Diencephalon (tissue), 1 donor: ENCODE results near the gene C10orf53. TPM values are rescaled to one million over a fixed set of nuclear protein-coding genes. Genes with fewer than 3 reads are reported as not detected.

Source experiments
- total RNA-seq: library from RNA; depleted of rRNA; stranded (reverse); fragments of >200 nt; gene quantifications from one replicate; pipeline ENCODE4 v1.2.3, GENCODE V29; 2014

Gene C10orf53, protein sequence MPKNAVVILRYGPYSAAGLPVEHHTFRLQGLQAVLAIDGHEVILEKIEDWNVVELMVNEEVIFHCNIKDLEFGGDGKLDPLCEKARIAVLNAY
- total RNA-seq, result not detected

DNA sequence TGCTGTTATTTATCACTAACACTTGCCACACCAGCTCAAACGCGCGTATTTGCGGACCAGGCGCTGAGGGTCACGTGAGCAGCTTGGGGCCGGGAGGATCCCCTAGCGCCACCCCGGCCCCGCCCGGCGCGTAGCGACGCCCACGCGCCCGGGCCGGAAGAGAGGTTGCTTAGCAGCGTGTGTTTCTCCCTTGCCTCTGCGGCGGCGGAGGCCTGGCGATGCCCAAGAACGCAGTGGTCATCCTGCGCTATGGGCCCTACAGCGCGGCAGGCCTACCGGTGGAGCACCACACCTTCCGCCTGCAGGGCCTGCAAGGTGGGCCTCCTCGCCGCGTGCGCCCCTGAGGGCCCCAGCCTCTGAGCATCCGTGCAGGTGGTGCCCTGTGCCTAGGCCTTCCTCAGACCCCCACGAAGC is at the start of gene C10orf53:
TSS of gene C10orf53 (plus strand) at position 172 of the 414 bp plus-strand sequence. CDS start at position 219, 47 bp downstream.

Other genes starting within 250 kb of the C10orf53 start
- gene ERCC6, start 140.5 kb upstream of the C10orf53 start, total RNA-seq, result 33.4 TPM
- 2.8 TPM for gene SLC18A3, start 69.3 kb upstream of the C10orf53 start, total RNA-seq
- 2.3 TPM for gene CHAT, start 65.6 kb upstream of the C10orf53 start, total RNA-seq
- gene OGDHL, start 82.7 kb downstream of the C10orf53 start, total RNA-seq, result 23.1 TPM